Measurements from ENCODE around the gene PRR20G.

PRR20G gene

DNA sequence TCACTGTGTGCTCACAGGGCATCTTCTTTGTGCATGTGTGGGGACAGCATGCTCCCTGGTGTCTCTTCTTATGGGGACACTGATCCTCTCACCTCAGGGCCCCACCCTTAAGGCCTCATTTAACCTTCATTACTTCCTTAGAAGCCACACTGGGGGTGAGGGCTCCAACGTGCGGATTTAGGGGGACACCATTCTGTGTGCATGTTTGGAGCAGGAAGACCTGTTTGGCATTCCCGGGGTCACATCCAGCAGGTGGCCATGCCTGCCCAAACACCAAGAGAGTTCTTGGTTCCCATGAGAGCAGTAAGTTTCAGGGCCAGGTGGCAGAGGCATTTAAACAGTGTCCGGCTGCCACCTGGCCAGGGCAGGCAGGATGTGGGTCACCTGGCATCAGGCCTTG lies 24.8 kb downstream of the PRR20G start:
- no peak for DNase-seq (ENCODE audit: low read depth)

DNA sequence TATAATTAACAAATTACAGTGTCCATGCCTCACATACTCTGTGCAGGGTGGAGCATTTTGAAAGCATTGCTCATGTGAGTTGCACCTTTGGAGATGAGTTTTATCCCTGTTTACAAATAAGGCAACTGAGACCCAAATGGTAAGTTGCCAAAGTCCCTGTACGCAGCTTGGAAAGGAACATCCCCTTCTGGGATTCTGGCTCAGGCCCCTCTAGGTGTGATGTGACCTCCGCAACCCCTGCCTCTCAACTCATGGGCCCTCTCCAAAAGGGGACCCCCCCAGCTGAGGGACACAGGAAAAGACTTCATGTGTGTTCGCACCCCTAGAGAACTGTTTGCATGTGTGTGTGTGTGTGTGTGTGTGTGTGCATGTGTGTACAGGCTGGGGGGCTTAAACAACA lies 25.3 kb downstream of the PRR20G start:
- no peak for DNase-seq (ENCODE audit: low read depth)

DNA sequence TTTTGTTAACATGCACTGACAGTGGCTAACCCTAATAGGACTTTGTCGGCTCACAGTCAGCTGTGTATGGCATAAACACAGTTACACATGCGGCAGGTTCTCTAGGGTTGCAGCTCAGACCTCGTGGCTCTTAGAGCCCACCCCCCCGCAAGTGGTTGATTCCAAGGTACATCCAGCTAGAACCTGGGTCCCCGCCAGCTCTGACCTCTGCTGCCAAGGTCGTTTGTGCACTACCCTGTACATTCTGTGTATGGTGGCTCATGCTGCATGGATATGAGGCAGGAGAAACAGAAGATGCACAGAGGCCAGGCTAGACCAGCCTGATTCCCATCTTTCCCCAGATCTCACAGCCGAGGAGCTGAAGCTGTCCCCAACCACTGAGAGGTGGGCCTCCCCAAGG lies 25.9 kb downstream of the PRR20G start:
- no peak for DNase-seq (ENCODE audit: low read depth)

DNA sequence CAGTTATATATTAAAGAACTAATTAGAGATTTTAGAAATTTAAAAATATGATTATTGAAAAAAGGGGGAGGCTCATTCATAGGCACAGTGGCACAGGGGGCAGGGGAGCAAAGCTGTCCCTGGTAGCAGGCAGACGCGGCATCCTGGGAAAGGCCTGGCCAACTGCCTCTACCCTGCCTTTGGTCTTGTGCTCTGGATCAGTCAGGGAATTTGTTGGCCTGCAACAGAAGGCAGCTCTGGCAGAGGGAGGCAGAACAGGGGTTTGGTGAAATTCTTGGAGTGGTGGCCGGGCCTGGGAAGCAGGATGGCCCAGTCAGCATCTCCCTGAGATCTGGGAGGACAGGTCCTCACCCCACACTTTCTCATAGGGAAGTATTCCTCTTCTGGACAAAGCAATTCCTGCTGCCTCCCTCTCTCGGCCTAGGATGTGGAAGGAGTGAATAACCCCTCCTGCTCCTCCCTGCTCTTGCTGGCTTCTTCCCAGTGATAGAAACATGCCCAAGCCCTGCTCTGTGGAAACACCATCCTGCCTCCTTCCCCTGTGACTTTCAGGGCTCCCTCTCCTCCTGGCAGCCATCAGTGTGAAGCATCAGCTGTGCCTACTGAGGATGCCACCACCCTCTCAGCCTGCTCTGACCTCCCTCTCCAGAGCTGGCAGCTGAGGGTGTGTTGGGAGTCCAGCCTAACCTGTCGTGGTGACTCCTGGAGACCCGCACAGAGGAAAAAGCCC lies 26.9 kb downstream of the PRR20G start:
- no peak for DNase-seq (ENCODE audit: low read depth)

DNA sequence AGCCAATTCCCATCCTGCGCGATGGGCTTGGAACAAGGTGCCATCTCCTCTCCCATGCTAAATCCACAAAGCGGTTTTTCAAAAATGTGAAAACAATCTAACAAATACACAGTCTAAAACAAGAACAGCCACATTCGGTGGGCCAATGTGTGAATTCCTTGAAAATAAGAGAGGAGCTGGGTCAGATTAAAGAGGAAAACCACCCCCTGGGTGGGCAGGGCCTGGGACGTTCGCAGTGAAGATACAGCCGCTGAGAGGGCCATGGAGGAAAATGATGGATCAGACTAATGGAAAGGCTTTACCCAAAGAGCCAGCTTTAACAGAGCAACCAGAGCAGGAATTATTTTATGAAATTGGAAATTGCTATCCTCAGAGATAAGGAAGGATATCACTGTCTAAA lies 27.4 kb downstream of the PRR20G start:
- no peak for DNase-seq (ENCODE audit: low read depth)

DNA sequence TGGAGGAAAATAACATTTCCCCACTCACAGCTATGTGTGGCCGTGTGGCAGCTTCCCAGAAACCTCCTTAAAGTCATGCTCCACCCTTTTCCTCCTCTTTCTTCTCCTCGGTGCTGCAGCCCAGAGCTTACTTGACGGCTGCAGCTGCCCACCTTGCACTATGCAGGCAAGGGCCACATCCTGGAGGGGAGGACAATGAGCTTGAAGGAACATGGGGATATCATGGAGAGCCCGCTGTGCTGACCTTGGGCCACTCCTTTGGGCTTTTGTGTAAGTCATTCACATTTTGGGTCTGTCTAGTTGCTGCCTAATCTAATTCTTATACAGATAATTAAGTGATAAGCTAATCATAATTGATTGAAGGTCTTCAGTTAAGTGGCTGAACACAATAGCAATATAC lies 28.0 kb downstream of the PRR20G start:
- DNase-seq (ENCODE audit: low read depth), result no peak

DNA sequence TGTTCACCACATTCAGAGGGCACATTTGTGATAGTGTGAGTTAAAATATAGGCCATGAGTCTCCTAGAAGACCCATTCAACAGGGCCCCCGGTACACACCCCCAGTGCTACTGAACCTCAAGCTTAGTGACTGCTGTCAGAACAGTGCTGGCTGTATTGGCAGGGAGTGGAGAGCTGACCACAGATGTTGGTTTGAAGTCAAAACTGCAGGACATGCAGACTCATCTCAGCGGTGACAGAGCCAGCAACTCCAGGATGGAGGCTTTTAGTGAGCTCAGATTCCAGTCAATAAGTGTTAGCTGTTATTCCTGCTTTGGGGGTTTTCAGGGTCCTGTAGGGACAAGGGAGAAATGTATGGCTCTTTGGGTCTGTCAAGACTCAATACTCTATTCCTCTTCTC lies 29.1 kb downstream of the PRR20G start:
- no peak for DNase-seq (ENCODE audit: low read depth)

DNA sequence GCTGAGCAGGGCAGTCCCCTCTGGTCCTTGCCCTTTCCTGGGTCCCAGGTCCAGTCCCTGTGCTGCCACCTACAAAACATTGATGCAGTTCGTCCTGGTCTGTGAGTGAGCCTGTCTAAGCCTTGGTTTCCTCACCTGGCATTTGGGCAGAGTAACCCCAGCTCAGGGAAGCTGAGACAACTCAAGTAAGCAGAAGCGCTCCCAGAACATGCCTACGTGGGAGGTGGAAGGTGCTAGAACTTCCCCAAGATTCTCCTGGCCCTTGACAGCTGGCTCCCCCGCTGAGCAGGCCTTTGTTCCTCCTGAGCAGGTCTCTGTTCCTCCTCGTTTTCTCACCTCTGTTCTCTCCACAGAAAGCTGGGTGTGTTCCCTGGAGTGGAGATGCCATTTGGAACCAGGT lies 30.5 kb downstream of the PRR20G start:
- no peak for DNase-seq (ENCODE audit: low read depth)

DNA sequence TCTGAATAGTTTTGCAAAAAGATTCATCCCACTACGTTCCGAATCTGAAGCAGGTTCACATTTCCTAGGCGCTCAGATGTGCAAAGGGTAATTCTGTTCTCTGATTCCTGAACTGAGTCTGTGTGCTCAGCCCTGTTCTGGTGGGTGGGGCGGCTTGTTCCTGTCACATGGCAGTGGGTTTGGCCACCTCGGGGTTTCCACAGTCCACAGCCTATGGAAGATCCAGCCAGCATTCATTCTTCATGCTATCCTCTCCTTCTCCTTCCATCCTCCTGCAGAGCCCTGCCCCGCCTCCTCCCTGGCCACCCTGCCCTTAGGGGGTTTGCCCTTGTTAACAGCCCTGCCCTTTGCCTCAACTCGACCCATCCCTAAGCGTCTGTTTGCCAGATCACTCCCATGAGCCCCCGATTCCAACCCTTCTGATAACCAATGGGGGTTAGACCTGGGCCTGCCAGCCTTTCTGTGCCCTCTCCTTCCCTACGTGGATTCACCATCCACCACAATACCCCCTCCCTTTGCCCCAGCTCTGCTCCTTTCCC lies 31.0 kb downstream of the PRR20G start:
- no peak for DNase-seq (ENCODE audit: low read depth)

DNA sequence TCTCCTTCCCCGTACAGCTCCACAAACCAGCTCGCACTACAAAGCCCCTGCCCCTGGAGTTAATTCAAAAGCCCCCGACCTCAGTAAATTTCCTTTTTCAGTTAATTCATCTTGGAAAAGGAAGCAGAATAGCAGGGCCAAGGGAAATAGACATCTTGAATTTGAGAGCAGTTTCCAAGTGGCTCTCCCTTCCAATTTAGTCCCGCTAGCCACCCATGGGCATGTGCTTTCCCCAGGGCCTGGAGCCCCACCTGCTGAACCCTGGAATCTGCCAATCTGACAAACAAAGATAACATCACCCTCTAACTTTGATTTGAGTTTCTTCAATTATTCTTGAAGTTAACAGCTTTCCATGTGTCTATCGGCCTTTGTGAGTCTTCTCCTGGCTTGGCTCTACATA lies 31.7 kb downstream of the PRR20G start:
- DNase-seq (ENCODE audit: low read depth), result no peak

DNA sequence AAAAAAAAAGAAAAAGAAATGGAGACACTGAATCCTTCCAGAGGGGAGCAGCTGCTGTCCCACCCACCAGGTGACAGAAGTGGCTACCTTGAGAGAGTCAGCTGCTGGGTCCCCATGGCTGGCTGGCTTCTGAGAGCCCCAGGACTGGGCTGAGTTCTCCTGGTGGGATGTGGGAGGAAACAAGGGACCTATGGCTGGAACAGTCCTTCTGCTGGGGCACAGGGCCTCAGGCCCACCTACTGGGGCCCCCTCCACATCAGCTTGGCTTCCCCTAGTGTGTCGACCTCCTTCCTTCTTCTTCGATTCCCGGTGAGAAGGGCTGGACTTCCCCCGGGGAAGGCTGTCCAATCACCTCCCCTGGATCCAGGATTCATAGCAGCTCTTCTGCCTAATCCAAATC lies 32.3 kb downstream of the PRR20G start:
- DNase-seq (ENCODE audit: low read depth), result no peak

DNA sequence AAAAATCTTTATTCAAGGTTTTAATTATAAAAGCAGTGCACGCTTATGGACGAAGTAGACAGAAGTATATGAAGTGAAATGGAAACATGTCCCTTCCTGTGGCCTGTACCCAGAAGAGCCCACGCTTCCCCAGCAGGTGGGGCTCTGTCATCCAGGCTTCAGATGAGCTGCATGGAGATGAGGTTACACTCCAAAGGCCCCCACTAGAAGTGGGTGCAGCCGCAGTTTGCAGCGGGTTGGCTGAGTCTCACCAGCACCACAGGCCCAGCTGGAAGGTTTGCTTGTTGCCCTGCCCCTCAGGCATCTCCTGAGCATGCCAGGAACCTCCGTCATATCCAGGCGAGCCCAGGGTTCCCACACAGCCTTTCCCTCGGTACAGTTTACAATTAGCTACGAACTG lies 33.1 kb downstream of the PRR20G start:
- no peak for DNase-seq (ENCODE audit: low read depth)

DNA sequence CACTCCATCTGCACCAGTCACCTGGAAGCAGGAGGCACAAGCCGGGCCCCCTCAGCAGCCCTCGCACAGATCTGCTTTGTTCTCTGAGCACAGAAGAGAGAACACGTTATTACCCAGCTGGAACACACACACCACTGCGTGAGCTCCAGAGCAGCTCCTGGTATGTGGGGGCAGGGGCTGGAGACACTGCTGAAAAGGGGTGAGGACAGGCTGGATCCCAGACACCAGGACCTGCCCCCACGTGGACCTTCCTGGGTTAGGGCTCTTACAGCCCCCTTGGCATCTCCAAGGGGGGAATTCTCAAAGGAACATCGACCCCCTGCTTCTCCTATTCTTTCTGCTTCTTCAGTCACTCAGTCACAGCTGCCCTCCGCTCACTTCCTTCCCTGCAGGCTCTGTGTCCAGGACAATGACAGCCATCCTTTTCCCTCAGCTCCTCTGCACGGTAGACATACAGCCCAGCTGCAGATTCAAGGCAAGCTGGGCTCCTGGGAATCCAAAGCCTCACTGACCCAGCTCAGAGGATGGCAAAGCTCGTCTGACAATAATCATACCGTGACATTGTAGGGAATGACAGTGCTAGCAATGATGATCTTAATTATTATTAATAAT lies 33.7 kb downstream of the PRR20G start:
- no peak for DNase-seq (ENCODE audit: low read depth)

DNA sequence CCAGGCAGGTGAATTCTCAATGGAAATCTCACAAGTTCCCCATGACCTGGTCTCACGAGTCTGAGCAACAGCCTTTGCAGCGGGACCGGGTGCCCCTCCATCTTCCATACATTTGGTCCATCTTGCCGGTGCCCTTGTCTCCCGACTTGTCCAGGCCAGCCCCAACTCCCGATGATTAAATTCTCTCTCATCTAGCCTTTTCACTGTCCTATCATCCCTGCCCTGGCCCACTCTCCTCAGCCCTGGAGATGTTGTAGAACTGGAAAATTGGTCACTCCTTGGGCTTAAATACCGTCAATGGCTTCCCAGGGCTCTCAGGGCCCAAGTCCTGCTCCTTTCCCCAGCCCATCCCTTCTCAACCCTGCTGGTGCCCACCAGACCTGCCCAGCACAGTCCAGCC lies 34.4 kb downstream of the PRR20G start:
- no peak for DNase-seq (ENCODE audit: low read depth)

DNA sequence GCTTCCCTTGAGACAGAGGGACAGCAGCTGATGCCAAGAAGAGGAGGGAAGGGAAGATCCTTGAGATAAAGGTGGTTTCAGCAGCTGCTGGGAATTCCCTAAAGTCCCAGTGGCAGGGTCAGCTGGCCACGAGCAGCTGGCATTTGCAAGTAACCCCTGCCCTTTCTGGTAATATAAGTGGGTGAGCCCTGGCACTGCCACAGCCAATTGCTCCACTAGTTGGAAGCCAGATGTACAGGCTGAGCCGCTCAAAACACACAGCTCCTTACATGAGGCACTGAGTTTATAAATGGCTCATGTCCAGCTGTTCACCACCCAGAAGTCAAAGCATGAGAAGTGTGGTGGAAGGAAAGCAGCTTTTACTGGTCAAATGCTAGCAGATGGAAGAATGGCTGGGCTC lies 35.4 kb downstream of the PRR20G start:
- no peak for DNase-seq (ENCODE audit: low read depth)

DNA sequence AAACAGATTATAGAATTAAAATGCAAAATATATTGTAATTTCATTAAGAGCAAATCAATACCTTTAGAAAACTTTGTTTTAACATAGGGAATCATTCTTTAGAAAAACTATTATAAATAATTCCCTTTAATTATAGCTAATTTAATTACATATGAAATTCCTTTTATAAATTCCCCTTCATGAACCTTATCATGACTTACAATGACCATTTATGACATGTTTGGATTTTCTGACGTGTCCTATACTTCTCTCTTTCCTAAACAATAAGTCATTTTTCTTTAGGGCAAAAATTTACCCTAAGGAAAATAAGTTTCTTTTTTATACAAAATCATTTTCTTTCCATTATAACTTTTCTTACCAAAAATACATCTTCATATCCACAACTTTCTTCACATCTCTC lies 37.8 kb downstream of the PRR20G start:
- no peak for DNase-seq (ENCODE audit: low read depth)

DNA sequence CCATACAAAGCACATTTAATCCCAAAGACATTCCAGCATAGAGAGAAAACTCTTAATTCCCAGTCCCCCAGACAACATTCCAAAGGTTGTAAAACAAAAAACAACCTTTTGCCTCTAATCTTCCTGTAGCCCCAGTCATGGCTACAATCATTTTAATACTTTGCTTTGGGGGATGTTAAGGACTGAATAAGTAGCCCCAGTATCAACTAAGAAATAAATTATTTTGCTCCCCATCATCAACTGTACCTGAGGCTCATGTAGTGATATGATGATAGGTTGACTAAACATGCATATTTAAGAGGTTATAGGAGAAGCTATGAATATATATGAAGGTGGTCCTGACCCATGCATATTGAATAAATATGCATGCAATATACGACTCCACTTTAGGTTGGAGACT lies 40.6 kb downstream of the PRR20G start:
- DNase-seq (ENCODE audit: low read depth), result no peak

DNA sequence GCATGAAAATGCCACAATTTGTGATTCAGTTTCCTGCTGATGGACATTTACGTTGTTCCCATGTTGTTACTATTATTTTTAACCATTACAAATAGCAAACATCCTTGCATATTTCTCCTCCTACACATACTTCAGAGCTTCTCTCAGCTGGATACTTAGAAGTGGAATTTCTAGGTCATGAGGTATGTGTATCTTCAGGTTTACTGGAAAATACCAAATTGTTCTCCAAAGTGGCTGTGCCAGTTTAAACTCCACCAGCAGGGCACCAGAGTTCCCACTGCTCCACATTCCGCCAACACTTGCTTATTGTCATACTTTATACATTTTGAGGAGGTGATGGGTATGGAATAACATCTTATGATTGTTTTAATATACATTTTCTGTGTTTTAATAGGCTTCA lies 49.2 kb downstream of the PRR20G start:
- DNase-seq (ENCODE audit: low read depth), result no peak

DNA sequence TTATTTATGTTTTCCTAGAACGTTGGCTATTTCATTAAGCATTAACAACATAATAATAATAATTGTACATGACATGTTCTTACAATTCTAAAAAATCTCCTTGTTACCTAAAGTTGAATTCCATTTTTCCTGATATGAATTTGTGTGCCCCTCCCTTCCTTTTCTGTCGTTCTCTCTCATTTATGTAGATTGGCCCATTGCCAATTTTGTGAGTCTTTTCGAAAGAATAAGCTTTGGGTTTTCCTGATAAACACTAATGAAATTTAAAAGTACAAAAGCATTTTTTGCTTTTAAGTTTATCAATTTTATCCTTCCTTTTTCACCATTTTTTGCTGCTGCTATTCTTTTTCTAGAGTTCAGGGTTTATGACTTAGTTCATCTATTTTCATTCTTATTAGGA lies 50.0 kb downstream of the PRR20G start:
- no peak for DNase-seq (ENCODE audit: low read depth)

DNA sequence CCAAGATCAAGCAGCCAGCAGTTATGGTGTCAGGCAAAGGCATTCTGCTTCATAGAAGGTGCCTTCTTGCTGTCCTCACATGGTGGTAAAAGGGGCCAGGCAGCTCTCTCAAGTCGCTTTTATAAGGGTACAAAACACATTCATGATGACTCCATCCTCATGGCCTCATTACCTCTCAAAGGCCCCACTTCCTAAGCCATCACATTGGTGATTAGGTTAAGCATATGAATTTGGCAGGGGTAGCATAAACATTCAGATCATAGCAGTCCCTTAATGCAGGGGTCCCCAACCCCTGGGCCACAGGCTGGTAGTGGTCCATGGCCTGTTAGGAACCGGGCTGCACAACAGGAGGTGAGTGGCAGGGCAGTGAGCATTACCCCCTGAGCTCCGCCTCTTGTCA lies 52.1 kb downstream of the PRR20G start:
- no peak for DNase-seq (ENCODE audit: low read depth)

DNA sequence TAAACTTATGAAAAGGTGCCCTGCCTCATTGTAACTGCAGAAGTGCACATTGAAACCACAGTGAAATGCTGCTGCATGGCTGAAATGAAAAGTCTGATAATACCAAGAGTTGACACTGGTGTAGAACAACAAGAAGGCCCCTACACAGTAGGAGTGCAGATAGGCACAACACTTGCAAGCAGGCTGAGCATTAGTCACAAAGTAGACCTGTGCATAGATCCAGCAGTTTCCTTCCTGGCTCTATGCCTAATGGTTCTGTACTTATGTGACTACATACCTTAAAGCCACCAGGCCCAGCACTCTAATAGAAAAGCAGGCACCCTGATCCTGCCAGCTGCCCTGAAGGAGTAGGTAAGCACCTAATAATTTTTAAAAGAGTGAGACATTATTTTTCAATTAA lies 53.1 kb downstream of the PRR20G start:
- DNase-seq (ENCODE audit: low read depth), result no peak
